BJ (cell line): ENCODE data around the gene ELFN1. TPM values are rescaled to one million over a fixed set of nuclear protein-coding genes. Genes with fewer than 3 reads are reported as not detected.

Experiments used
- CTCF ChIA-PET: fragments of 350-600 bp; formaldehyde crosslinking; extraction: SDS; loops from one replicate; lab custom pipeline; 2021; ENCODE audit warnings: antibody characterized with exemption, inconsistent platforms; lab: Yijun Ruan, JAX
- POLR2A ChIA-PET: fragments of 300-600 bp; sonication (Branson Sonifier 250); formaldehyde crosslinking; extraction: SDS; loops from one replicate; lab custom pipeline; 2021; ENCODE audit warnings: antibody characterized with exemption; lab: Charles Lee
- DNase-seq: peaks from one replicate; pipeline ENCODE4 v3.0.0-alpha.2; 2011; ENCODE audit warnings: low read depth
- H3K27me3 ChIP-seq: 2 replicates; pipeline ENCODE4 v1.6.0; 2011; ENCODE audit warnings: low read length; ENCODE audit not compliant: control insufficient read depth, insufficient read depth
- H3K36me3 ChIP-seq: 2 replicates; pipeline ENCODE4 v1.5.1; 2011; ENCODE audit warnings: low read length; ENCODE audit not compliant: control insufficient read depth, insufficient read depth
- H3K4me3 ChIP-seq: 2 replicates; pipeline ENCODE4 v1.5.1; 2011; ENCODE audit warnings: low read depth, mild to moderate bottlenecking, control low read depth, low read length
- polyA plus RNA-seq: library from polyadenylated mRNA; depleted of rRNA; stranded (reverse); fragments of >200 nt; gene quantifications from 2 replicates; pipeline ENCODE4 v1.2.3, GENCODE V29; 2011
- TF ChIP-seq, protein P1 (sequence below): IDR thresholded peaks from 2 replicates; pipeline ENCODE4 v1.5.1; 2011; ENCODE audit warnings: low read depth, mild to moderate bottlenecking, control low read depth, inconsistent platforms, low read length, moderate library complexity; ENCODE audit not compliant: insufficient read depth

The ELFN1 gene
- polyA plus RNA-seq, 1 experiment: 1.7 TPM

DNA sequence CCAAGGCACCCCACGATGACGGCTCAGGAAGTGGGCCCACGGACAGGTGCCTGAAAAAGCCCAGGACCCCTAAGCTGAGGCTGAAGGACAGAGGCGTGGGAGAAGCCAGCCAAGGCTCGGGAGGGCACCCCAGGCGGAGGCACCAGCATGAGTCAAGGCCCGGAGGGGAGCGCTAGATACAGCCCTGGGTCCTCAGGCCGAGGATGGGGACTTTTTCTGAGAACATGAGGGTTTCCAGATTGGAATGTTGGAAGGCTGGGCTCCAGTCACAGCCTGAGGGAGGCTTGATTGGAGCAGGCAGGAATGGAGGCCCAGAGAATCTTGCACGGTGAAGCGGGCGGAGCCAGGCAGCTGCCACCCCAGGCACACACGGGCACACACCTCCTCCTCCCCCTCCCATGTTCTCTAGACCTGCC, 19.0 kb upstream of the ELFN1 start:
- TF ChIP-seq, protein P1, sequence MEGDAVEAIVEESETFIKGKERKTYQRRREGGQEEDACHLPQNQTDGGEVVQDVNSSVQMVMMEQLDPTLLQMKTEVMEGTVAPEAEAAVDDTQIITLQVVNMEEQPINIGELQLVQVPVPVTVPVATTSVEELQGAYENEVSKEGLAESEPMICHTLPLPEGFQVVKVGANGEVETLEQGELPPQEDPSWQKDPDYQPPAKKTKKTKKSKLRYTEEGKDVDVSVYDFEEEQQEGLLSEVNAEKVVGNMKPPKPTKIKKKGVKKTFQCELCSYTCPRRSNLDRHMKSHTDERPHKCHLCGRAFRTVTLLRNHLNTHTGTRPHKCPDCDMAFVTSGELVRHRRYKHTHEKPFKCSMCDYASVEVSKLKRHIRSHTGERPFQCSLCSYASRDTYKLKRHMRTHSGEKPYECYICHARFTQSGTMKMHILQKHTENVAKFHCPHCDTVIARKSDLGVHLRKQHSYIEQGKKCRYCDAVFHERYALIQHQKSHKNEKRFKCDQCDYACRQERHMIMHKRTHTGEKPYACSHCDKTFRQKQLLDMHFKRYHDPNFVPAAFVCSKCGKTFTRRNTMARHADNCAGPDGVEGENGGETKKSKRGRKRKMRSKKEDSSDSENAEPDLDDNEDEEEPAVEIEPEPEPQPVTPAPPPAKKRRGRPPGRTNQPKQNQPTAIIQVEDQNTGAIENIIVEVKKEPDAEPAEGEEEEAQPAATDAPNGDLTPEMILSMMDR: no peak
- H3K4me3 ChIP-seq: no peak overlapping the region
- ChIA-PET POLR2A (no interaction called here), CTCF (interaction anchor here (0.9 kb wide), 1 partner anchor 69 kb away, joined by 3 read pairs; no protein-coding TSS in a partner anchor)
- no peak for DNase-seq
- H3K27me3 ChIP-seq: peaks cover 5% of the 10 kb centered on the region; the same call in 1 of the 2 replicates
- H3K36me3 ChIP-seq: no peaks in the 10 kb centered on the region

DNA sequence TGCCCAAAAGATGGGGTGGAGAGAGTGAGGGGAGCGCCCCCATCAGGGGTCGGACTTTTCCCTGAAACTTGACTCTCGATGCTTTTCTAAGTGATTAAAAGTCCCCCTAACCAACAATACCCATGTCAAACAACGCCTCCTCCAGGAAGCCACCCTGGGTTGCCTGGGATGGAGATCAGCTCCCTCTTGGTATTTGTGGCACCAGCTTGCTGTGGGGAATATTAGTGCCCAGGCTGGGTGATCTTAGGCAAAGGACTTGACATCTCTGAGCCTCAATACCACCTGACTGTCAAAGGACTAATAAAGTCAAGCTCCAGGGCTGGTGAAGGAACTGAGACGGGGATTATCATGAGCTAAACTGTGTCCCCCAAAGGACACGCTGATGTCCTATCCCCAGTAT, 18.2 kb upstream of the ELFN1 start:
- no peak overlapping the region for H3K4me3 ChIP-seq
- H3K36me3 ChIP-seq: no peaks in the 10 kb centered on the region
- no peak for DNase-seq
- ChIA-PET CTCF (no interaction called here), POLR2A (no interaction called here)
- TF ChIP-seq, protein P1: no peak
- peaks cover 6% of the 10 kb centered on the region; the same call in 1 of the 2 replicates for H3K27me3 ChIP-seq

DNA sequence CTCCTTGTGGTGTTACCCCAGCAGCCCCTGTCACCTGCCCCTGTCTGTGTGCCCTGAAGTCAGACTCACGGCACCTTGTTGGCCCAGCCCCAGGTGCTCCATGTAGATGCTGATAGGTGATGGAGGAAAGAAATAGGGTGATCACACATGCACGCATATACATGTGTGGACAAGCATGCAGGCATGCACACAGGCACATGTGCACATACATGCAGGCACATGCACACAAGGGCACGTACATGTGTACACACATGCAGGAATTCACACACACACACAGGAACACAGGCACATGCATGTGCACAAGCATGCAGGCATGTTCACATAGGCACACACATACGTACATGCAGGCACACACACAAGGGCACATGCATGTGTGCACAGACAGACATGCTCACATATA, 16.6 kb upstream of the ELFN1 start:
- TF ChIP-seq, protein P1: no peak
- Histone ChIP-seq H3K27me3 (peaks cover 3% of the 10 kb centered on the region; the same call in 1 of the 2 replicates), H3K36me3 (no peaks in the 10 kb centered on the region), H3K4me3 (no peak overlapping the region)
- no peak for DNase-seq
- ChIA-PET POLR2A (no interaction called here), CTCF (no interaction called here)

DNA sequence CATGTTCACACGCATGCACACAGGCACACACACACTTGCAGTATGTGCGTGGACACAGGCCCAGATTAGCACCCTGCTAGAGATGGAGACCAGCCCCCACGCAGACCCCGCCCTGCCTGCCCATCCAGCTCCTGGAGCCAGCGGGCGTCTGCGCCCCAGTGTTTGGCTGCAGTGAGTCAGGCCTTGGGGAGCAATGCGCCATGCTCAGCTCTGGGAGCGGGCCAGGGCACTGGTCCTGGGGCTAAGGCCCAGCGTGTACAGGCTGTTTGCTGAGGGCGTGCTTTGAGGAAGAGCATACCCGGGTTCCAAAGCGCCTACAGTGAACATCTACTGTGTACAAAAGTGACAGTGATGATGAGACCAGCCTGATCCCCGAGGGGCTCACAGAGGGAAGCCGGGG, 16.0 kb upstream of the ELFN1 start:
- POLR2A ChIA-PET: no interaction called here
- DNase-seq: no peak

DNA sequence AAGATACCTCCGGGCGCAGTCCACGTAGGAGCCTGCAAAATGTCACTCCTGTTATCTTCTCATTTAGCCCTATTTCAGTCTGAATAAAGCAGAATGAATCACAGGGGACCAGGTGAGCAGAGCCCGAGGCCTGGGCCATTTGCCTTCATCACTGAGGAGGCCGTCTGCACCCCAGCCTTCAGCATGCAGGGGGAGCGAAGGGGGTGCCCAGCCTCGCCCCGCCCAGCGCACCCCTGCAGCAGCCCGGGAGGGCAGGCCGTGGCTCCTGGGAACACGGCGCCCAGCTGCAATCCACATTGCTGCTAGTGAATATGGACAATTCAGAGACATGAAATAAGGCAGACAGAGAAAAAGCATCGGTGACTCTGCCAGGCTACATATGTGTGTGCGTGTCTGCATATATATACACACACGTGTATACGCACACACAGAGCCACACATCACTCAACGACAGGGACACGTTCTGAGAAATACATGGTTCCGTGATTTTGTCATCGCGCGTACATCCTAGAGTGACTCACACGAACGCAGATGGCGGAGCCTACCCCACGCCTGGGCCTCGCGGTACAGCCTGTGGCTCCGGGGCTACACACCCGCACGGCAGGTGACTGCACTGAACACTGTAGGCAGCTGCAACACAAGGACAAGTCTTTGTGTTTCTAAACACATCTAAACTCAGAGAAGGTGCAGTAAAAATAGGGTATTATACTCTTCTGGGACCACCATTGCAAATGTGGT, 15.2 kb upstream of the ELFN1 start:
- POLR2A ChIA-PET: no interaction called here

More for the DNA sequence above, 16.0 kb upstream of the ELFN1 start:
- H3K27me3 ChIP-seq: peaks cover 3% of the 10 kb centered on the region; the same call in 1 of the 2 replicates
- CTCF ChIA-PET: no interaction called here
- H3K36me3 ChIP-seq: no peaks in the 10 kb centered on the region
- TF ChIP-seq, protein P1: no peak
- no peak overlapping the region for H3K4me3 ChIP-seq

More for the DNA sequence above, 15.2 kb upstream of the ELFN1 start:
- CTCF ChIA-PET: no interaction called here
- DNase-seq: no peak
- TF ChIP-seq, protein P1: no peak
- Histone ChIP-seq H3K4me3 (no peak overlapping the region), H3K27me3 (peaks cover 3% of the 10 kb centered on the region; the same call in 1 of the 2 replicates), H3K36me3 (no peaks in the 10 kb centered on the region)
